Measurements from ENCODE around the gene NCOA7.
"Not testable (repeated sequence)": the region's sequence is repeated elsewhere in the genome, so short reads cannot be mapped to it uniquely, and the experiment has no call there.

The NCOA7 gene

DNA sequence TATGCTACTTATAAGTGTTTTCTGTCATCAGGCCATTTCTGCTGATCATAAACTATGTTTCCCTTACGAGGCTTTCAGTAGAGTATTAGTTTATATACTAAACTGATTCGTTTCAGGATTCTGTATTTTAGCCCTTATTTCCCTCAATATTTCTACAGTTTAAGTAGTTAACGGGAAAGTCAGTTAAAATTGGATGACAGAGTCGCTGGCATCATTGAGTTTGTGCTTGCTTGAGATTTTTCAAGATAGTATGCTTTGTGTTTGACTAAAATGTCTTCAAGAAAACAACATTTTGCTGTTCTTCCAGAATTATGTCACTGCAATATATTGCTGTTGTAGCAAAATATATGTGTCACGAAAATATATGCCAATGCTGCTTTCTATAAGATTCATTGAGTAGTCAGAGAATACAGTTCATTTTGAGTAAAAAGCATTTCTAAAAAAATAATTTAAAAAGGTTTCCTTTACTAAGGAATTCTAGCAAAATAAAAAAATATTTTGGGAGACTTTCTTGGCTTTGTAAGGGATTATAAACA lies 51.4 kb downstream of the NCOA7 start:
- DNase-seq: no peak

GRCh38 chr6:125843593-125843992 lies 52.8 kb downstream of the NCOA7 start:
- no peak for DNase-seq

DNA sequence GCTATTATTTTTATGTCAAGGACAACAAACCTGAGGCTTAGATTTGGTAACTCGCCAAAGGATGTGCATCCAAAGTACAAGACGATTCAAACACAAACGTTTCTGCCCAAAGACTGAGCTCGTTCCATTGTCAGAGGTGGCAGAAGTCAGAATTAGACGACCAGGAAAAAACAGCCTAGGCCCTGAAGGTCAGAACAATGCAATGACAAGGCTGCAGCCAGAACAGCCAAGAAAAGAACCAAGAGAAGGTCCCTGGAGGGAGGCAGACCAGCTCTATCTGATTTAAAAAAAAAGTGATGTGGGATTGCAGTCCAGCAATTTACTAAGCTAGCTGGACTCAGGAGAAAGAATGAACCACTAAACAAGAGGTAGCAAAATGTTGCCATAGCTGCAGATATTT lies 54.2 kb downstream of the NCOA7 start:
- DNase-seq: no peak

DNA sequence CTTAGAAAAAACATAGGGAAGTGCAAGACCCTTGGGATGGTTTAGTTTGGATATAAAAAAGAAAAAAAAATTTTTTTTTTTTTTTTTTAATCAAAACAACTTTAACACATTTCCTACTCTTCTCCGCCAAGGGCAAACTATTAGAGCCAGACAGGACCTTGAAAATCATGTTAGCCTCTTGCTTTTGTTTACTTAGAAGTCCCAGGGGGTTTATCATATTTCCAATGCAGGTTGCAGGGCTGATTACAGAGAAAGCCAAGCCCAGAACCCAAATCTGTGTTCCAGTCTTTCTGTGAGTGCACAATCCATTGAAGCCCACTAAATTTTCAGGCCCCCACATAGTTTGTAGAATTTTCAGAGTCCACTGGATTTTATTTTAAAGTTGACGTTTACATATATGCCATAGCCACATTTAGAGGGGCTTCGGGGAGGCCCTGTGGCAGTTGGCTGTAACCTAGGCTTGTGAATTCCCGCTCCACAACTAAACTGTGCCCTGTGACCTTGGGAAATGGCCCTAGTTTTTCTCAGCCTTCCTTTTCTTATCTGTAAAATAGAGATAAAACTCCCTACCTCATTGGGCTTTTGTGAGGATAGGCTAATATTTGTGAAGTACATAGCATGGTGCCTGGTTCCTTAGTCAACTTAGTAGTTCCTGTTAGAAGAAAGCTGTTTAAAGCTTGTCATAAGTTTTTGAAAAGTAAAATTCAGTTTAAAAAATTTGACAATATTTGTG lies 55.7 kb downstream of the NCOA7 start:
- DNase-seq: no peak

DNA sequence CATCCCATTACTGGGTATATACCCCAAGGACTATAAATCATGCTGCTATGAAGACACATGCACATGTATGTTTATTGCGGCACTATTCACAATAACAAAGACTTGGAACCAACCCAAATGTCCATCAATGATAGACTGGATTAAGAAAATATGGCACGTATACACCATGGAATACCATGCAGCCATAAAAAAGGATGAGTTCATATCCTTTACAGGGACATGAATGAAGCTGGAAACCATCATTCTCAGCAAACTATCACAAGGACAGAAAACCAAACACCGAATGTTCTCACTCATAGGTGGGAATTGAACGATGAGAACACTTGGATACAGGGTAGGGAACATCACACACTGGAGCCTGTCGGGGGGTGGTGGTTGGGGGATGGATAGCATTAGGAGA lies 57.5 kb downstream of the NCOA7 start:
- DNase-seq: not testable (repeated sequence)

GRCh38 chr6:125850361-125850760 lies 59.6 kb downstream of the NCOA7 start:
- no peak for DNase-seq

DNA sequence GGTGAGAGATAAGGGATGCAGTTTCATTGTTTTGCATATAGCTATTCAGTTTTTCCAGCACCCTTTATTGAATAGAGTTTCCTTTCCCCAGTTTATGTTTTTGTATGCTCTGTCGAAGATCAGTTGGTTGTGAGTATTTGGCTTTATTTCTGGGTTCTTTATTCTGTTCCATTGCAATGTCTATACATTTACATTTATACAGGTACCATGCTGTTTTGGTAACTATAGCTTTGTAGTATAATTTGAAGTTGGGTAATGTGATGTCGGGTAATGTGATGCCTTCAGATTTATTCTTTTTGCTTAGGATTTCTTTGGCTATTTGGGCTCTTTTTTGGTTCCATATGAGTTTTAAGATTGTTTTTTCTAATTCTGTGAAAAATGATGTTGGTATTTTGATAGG lies 61.8 kb downstream of the NCOA7 start:
- no peak for DNase-seq

DNA sequence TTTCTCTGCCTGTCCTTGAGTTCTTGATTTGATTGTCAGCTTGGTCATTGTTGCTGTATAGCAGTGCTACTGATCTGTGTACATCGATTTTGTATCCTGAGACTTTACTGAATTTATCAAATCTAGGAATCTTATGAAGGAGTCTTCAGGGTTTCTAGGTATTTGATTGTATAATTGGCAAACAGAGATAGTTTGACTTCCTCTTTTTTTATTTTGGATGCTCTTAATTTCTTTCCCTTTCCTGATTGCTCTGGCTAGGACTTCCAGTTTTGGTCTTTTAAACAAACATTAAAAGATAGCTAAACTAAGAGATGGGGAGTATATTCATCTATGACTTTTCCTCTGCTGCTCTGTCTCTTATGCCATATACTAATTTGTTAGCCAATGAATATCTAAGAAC lies 62.4 kb downstream of the NCOA7 start:
- no peak for DNase-seq

DNA sequence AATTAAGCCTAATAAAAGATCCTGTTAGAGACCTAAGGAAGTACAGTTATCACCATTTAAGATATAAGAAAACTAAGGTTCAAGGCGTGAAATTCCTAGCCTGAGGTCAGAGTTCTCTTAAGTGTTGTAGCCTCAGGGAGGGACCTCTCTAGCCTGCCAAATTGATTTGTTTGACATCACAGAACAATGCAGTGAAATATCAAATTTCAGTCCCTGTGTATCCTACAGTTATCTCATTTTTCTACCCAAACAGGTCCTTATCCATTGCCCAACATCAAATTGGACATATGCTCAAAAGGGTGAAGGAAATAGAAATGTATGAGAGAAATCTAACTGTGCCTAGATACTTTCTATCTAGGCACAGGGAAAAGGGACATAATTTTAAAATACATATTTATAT lies 63.0 kb downstream of the NCOA7 start:
- DNase-seq: no peak

GRCh38 chr6:125854355-125854754 lies 63.6 kb downstream of the NCOA7 start:
- DNase-seq: no peak

DNA sequence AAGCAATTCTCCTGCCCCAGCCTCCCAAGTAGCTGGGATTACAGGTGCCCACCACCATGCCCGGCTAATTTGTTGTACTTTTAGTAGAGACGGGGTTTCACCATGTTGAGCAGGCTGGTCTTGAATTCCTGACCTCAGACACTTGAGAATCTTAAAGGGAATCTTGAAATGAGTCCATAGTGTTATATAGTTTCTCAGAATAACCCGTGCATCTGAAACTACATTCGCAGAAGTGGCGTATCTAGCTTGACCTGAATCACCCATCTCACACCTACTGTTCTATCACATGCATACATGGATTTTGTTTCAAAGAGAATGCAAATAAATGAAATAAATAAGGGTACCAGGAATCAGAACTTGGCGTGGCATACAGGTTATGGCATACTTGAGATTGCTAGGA lies 65.0 kb downstream of the NCOA7 start:
- no peak for DNase-seq

- no peak for DNase-seq
Measured at GRCh38 chr6:125857846-125858245, 67.1 kb downstream of the NCOA7 start.

GRCh38 chr6:125858427-125859320 lies 67.9 kb downstream of the NCOA7 start:
- peak; percentile 11 to 28 for DNase-seq

GRCh38 chr6:125859727-125860126 lies 69.0 kb downstream of the NCOA7 start:
- DNase-seq: no peak

- DNase-seq: no peak
Measured at GRCh38 chr6:125863023-125863422, 72.3 kb downstream of the NCOA7 start.

DNA sequence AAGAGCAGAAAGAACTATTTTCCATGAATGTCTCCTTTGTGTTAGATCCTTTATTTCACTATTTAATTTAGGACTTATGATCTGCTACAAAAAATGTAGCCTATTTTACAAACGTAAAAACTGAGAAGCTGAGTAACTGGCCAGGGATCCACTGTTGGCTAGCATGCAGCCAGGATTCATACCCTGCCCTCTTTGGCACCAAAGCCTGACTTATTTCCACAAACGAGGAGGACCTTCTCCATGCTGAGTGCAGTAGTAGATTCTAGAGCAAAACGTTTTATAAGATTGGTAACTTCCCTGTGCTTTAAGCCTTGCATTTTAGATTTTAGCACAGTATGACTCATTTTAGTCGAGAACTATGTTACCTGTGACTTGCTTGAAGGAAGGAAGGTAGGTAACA lies 74.3 kb downstream of the NCOA7 start:
- no peak for DNase-seq

DNA sequence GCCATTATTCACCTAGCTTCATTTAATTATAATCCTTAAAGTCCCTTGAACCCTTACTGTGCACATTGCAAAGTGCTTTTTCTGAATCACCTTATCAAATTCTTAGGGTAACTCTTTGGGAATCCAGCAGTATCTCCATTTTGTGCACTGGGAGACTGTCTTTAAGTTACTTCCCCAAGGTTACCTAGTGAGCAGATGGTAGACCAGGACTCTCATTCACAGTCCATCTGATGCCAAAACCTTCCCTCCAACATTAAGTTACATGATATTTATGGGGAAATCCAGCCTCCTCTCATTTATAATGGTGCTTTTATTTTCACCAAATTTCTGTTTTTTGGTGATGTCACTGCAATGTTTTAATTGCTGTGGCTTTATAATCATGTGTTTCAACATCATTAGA lies 75.7 kb downstream of the NCOA7 start:
- DNase-seq: no peak

DNA sequence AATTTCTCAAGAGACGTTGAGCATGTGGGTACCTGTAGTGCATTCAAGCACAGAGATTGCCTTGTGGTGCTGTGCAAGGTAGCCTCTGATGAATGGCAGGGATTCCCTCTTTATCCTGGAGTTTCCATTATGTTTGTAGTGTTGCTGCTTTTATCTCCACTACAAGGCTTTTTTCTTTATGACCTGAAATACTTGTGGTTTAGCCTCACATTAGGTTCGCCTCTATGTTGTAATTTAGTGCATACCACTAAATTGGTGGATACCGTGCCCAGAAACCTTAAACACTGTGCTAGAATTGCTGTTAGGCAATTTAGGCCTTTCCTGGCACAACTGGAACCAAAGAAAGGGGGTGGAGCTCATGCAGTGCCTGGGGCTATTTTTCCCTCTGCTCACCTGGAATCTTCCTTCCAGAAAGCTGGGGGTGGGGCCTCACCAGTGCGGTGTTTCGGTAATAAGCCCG lies 76.8 kb downstream of the NCOA7 start:
- DNase-seq: no peak

DNA sequence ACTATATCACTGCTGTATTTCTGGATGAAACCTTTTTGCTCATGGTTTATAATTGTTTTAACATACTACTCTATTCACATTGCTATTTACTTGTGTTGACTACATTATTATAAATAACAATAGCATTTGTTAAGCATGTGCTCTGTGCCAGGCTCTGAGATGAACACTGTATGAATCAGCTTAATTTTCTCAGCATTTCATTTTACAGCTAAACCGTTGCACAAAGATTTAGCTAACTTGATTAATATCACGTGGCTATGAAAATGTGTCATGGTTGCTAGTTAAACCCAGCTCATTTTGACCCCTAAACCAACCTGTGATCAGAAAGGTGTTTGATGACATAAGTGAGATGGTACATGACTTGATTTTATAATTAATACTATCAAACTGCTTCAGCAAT lies 77.5 kb downstream of the NCOA7 start:
- DNase-seq: no peak

GRCh38 chr6:125868678-125869395 lies 78.1 kb downstream of the NCOA7 start:
- DNase-seq: no peak

GRCh38 chr6:125869427-125869826 lies 78.7 kb downstream of the NCOA7 start:
- no peak for DNase-seq

- DNase-seq: no peak
Measured at GRCh38 chr6:125871365-125871764, 80.6 kb downstream of the NCOA7 start.

GRCh38 chr6:125872259-125872921 lies 81.6 kb downstream of the NCOA7 start:
- no peak for DNase-seq
